Heart left ventricle (tissue), 13 donors: ENCODE results near the gene LIN28A.

Experiments
- POLR2A ChIP-seq, 2 donors: fragments of 450-650 bp; IDR thresholded peaks; one replicate each; pipeline ENCODE4 v1.6.1; 2017; ENCODE audit warnings: antibody characterized with exemption in 2 of 2, mild to moderate bottlenecking in 2 of 2, moderate library complexity in 2 of 2
- TF ChIP-seq, protein P1 (sequence below), 12 donors: fragments of 200-600 bp; sonication (generic) in 4 of 12; IDR thresholded peaks; one replicate each; pipeline versions ENCODE4 v1.5.0 to v1.8.0; 2018 to 2022; ENCODE audit warnings: antibody characterized with exemption in 12 of 12, mild to moderate bottlenecking in 5 of 12
- donor health status: ischemic (EF 13 %, LVEDD 7.1; RV severe dilation, severe dysfunction).
- donor health status: DM: no; HTN: yes; CAD: no.
- donor health status: DM: no; HTN: no; CAD: no.
- donor health status: ischemic (EF 25% LVEDD 6.9; RV normal size, moderate dysfunction).
- donor health status: ischemic (EF 25% LVEDD 5.7; RV mildly dilated, moderate dysfunction).
- donor health status: ischemic (EF 35%, LVEDD 5.7; RV mildly dilated, moderate dysfunction).
- donor health status: nonischemic (EF 11% LVEDD 7.7; RV severe dilation, severe dysfunction).
- donor health status: DM: yes; HTN: yes; CAD: no.
- donor health status: PGD.
- donor health status: ischemic (EF 29% LVEDD 5.4; RV normal size, mild dysfunction).
- donor health status: nonischemic (EF 23%, LVEDD 6.1; RV moderate dilation, normal function).

- TF ChIP-seq POLR2A (IDR thresholded peaks at IDR 0.05), result no peak
- TF ChIP-seq, protein P1, sequence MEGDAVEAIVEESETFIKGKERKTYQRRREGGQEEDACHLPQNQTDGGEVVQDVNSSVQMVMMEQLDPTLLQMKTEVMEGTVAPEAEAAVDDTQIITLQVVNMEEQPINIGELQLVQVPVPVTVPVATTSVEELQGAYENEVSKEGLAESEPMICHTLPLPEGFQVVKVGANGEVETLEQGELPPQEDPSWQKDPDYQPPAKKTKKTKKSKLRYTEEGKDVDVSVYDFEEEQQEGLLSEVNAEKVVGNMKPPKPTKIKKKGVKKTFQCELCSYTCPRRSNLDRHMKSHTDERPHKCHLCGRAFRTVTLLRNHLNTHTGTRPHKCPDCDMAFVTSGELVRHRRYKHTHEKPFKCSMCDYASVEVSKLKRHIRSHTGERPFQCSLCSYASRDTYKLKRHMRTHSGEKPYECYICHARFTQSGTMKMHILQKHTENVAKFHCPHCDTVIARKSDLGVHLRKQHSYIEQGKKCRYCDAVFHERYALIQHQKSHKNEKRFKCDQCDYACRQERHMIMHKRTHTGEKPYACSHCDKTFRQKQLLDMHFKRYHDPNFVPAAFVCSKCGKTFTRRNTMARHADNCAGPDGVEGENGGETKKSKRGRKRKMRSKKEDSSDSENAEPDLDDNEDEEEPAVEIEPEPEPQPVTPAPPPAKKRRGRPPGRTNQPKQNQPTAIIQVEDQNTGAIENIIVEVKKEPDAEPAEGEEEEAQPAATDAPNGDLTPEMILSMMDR (IDR thresholded peaks at IDR 0.05), result no peak
Measured at GRCh38 chr1:26378879-26379251, 31.8 kb upstream of the LIN28A start.
